Stimulated activated CD8-positive, alpha-beta memory T cell treated with anti-CD3 and anti-CD28 coated beads, Interleukin-4, amount 100 ng/mL, for 24 hours (primary cell): ENCODE measurements around the gene ANKRD13B.

Experiments used
- DNase-seq: peaks from one replicate; pipeline ENCODE4 v3.0.0-alpha.2; 2020; ENCODE audit warnings: low read depth

The ANKRD13B gene

DNA sequence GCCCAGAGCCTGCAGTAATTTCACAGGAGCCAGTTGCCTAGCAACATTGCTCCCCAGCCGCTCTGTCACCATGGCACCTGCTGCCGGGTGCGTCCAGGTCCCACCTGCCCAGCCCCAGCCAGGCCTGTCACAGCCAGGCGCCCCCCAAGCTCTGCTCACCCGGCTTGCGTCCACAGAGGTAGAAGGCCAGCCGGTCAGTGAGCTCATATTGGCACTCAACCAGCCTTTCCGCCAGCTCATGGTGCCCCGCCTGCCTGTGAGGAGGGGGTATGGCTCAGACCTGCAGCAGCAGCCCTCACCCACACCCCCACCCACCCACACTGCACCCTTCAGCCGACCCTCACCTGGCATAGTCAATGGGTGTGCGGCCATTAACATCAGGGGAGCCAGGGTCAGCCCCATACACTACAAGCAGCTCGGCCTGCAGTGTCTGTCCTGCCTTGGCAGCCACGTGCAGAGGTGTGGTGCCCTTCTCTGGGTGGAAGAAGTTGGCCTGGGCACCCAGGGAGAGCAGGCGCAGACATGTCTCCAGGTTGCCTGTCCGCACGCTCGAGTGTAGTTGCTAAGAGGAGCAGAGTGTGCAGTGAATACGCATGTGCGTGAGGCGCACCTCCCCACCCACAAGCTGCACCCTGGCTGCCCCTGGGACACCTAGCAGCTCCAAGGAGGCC lies 11.2 kb upstream of the ANKRD13B start:
- no peak for DNase-seq

DNA sequence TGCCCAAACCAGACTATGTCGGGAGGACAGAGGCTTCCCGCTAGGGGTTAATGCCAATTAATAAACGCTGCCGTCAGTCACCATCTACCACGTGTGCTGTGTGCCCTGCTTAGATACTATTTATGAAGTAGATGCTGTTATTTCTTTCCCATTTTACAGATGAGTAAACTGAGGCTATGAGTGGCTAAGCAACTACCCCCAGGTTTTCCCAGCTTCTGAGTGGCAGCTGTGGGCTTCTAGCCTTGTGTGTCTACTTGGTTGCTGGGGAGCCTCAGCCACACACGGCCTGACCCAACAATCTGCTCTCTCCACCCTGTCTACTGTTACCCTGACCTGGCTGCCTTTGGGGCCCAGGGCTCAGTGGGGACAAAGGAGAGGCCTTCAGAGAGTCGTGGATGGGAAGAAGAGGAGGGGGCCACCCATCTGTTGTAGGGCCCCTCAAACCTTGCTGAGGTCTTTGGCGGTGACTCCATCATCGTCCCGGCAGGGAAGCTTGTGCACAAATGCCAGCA lies 10.6 kb upstream of the ANKRD13B start:
- DNase-seq = no peak

DNA sequence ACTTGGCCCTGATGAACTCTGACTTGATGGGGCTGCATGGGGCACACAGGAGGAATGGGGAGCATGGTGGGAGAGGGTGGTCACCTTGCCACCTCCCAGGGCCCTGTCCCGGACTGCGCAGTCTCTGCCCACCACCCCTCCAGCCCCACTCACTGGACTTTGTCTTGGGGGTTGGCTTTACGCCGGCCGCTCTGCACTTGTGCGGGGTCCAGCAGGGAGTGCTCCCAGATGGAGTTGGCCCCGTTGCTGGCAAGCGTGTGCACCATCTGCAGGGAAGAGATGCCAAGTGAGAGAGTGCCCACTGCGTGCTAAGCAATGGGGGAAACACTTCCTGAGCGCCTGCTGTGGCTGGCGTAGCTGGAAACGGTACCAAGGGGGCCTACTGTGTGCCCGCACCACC lies 10.2 kb upstream of the ANKRD13B start:
- DNase-seq = no peak

DNA sequence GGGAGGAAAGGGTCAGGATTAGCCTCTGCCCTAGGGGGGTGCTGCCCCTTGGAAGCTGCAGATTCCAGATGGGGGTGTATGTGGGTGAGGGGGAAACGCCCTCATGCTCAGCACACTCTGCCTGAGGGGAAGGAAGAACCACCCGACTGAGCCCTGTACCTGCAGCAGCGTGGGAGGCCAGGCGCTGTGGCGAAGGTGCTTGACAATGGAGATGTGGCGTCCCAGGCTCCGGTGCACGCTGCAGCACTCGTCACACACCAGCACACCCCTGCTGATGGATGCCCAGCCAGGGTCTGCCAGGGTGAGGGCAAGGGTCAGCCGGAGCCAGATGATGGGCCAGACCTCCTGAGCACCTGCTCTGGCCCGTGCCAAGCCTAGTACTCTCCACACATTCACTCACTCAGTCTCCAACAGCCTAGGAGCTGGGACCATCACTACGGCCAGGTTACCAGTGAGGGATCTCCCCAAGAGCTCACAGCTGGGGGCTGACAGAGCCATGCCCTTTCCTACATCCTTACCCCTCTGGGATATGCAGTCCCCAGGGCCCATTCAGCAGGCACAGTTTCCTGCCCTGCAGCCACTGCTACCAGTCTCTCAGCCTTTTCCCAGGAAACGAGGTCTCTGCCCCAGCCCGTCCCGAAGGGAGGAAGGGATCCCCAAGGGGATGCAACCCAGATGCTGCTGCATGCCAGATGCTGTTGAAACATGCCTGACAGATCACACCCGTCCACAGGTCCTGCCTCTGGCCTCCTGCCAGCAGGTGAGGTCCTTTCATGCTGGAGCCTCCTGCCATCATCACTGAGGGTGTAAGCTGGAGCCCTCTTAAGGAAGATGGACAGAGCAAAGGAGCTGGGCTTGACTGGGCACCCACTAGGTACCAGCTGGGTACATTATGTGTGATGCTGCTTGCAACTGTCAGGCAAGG lies 9.3 kb upstream of the ANKRD13B start:
- DNase-seq = no peak

DNA sequence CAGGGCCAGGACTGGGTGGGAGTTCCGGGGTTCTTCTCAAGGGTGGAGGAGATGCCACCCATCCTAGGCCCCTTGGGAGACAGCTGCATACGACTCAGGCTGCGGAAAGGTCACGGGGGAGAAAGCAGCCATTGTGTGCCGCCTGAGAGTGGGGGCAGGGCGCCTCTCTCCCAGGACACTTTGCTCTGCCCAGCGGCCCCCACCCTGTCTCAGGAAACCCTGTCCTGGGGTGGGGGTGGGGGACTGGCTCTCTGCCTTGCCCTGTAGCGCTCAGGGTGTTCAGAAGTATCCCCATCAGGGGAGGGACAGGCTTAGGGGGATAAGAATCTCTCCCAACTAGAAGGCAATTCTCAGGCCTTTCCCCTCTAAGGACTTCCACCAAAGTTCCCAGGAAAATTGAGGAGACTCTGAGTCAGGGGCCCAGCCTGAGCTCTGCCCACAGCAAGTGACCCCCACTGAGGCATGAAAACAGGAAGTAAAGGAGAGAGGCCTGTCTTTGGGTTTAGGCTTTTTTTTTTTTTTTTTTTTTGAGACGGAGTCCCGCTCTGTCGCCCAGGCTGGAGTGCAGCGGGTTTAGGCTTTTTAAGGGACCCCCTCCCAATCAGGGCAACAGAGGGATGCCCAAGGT lies 8.4 kb upstream of the ANKRD13B start:
- DNase-seq = no peak

DNA sequence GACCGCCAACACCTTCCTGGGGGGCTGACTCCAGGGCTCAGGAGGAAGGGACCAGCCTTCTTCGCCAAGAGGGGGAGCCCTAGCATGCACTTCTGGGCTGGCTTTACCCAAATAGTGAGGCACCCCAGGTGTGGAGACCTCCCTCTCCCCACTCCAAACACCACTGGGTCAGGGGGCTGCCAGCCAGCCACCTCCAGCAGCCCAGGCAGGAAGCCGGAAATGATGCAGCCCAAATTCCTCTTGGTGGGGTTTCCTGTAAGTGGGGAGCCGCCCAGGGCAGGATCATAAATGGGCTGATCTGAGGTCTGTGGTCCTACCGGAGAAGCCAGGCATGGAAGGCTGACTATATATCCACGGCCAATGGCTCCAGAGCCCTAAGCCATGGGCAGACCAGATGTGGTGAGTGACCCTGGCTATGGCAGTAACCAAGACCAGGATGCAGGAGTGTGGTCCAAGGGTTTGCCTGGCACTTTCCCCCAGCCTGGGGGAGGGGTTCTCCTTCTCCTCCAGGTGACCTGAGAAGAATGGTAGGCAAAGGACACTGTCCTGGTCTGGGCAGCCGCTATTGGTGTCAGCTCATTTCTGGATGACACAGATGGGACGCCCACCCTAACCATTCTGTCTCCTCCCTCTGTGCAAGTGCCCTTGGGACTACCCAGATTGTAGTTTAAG lies 7.7 kb upstream of the ANKRD13B start:
- no peak for DNase-seq

DNA sequence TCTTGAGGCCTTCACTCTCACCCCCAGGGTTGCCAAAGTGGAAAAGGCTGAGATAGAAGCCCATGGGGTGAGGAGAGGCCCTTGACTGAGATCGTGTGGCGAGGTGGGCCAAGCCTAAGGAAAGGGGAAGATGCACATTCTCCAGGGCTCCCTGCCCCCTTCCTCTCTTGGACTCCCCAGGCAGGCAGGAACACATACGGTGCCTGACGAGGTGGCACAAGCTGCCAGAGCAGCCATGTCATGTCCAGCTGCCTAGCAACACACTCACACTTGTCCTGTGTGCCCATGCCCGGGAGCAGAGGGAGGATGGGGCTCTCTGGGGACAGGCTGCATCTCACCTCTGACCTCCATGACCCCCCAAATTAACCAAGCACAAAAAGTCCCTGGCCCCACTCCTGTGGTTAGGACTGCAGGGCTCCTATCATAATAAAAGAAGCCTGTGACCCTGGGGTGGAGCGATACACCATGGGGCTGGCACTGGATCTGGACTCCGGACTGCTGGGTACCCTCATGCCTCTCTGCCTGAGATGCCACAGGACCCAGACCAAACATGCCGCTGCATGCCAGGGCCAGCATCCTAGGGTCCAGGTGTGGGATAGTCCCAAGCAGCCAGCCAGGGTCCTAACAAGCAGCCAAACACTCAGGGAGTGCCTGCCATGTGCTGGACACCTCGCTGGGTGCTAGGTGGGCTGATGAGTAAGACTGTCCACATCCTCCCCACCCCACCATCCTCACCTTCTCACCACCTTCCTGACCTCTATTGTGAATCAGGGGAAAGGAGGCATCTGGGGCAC lies 6.1 kb upstream of the ANKRD13B start:
- DNase-seq = no peak

DNA sequence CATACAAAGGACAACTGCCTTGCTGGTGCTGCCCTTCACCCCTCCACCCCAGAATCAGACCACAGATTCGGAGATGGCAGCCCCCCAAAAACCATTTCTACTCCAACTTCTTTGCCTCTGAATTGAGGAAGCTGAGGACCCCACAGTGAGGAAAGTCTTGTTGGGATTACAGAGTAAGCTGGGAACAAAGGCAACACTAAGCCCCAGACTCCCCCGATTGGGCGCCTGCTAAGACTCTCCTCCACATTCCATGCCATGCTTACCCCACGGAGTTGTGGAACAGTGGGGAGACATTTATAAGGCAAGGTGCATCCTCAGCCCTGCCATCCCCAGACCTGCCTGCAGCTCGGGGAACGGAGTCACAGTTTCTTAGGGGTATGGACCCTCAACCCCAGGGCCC lies 5.3 kb upstream of the ANKRD13B start:
- DNase-seq = no peak

DNA sequence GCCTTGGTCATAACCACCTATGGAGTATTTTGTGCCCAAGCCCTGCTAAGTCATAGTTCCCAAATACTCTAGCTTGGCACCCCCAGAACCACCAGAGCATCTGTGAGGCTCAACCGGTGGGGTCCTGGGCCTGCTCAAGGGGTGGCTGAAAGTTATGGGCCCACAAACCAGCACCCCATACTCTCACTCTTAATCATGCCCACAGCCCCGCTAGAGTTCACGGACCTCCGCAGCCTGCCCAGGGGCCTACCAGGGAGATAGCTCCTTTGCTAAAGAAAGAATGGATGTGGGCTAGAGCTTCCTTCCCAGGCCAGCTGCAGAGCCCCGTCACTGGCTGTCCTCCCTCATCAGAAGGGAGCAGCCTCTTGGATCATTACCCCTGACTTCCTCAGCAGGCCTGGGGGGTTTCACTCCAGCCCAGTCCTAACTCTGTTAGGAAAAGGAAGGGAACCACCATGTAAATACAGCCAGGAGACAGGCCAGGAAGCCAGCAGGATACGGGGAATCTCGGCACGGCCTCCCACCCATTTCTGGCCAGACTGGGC lies 4.8 kb upstream of the ANKRD13B start:
- DNase-seq = no peak

DNA sequence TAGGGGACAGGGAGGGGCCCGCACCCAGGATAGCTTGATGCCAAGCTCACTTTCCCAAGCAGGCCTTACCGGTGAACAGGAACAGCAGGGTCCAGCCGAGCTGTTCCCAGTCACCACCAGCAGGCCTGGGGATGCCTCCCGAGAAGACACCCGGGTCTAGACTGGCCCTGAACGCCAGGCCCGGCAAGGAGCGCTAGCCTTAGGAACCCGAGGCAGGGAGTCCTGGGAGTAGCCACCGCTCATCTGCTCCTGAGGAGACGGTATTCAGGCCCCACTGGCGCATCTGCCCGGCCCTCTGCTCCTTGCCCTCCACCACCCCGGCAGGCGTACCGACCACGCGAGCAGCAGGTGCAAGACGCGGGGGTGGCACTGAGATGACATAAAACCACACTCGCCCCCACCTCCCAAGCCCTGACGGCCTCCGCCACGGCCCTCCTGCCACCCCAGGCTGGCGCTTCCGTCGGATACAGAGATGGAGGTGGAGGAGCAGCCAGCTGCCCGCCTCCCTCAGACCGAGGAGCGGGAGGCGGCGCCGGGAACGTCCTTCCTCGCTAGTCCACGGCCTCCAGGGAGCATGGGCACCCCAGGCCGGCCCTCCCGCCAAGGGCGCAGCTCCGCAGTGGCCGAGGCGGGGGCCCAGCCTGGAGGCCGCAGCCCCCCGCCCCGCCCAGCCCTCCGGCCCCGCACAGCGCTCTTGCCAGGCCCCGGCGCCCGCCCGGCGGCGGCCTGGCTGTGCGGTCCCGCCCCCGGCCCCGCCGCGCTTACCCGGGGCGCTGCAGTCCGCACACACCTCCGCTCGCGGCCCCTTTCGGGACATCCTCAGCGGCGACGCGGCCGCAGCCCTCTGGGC lies 4.1 kb upstream of the ANKRD13B start:
- no peak for DNase-seq

DNA sequence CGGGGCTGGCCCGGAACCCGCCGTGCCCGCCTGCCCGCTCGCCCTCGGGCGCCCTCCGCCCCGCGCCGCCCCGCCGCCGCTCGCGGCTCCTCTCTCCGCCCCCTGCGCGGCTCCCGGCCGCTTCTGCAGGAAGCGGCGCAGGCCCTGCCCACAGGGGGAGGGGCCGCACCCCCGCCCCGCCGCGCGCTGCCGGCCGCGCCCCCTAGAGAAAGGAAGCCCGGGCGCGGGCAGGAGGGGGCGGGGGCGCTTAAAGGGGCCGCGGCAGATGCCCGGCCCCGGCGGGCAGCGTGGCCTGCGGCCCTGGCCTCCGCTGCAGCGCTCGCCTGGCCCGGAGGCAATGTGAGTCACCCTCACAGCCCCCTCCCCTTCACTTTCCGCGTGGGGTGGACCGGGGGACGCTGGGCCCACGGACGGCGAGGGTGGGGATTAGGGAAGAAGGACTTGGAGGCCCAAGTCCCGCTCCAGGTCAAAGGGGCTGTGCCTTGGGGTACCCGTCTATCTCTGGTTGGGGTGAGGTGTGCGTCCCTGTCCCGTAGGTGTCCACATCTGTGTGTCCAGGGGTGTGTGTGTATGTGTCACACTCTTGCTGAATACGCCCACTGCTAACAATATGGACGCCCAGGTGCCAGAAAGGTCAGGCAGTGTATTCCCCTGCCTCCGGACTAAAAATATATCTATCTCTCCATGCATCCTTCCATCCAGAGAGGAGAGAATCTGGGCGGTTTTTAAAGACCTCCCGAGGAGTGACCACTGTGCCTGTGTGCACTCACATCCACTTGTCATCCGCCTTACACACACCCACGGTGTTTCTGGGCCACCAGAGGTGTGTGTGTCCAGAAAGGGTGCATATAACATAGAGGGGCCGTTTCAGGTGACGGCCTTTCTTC lies 3.2 kb upstream of the ANKRD13B start, which contains the start of gene GIT1:
GIT1 (minus strand) TSS at position 125 of the 887 bp plus-strand sequence. CDS start 270 bp downstream, outside the sequence.
- DNase-seq = peak; percentile 81

DNA sequence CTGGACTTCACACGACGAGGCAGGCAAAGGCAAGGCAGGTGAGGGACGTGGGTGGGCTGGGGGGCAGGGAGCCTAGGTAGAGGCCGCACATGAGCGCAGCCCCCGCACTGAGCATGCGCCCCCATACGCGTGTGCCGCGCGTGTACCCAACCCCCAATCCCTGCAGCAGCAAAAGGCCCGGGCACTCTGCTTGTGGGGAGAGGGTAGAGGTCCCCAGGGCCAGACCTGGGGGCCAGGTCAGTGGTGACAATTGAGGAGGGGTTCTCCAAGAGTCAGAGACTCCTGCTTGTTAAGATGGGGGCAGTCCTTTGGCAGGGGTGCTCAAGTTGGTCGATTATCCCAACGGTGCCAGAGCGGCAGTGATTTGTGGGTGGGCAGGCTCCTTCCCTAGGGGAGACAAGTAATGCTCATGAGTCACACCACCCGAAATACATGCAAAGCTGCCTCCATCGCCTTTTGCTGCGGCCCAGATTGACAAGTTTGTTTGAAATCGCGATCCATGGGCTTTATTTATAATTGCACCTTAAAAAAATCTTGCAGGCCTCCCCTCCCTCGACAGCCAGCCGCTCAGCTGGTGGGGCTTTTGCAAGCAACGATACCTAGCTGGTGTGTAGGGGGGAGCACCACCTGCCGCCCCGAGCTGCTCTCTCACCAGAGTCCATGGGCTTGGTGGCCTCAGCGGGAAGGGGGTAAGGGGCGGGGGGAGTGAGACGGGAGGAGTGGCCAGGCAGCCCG lies 2.4 kb upstream of the ANKRD13B start:
- DNase-seq = no peak

DNA sequence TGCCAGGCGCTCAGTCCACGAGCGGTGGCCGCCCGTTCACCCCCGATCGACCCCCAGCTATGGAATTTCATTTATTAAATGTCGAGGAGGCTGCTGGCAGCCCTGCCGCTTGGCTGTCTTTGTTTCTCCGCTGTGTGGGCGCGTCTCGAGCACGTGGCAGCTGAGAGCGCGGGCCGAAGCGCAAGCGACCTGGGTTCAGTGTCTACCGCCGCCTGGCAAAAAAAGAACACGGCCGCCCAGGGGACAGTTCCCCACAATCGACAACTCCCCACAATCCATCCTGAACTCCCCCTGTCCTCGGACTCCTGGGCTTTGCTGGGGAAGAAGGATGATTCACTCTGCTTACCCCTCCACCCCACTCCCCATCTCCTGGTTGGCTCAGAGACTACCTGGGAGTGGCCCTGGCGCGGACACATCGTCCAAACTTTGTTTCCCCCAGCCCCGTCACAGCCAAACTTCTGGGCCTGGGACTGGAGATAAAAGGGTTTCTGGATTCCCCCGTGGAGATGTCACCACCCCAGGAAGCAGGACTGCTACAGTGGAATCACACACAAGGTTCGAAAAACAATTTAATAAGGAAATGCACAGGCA lies 1.7 kb upstream of the ANKRD13B start:
- DNase-seq = no peak

DNA sequence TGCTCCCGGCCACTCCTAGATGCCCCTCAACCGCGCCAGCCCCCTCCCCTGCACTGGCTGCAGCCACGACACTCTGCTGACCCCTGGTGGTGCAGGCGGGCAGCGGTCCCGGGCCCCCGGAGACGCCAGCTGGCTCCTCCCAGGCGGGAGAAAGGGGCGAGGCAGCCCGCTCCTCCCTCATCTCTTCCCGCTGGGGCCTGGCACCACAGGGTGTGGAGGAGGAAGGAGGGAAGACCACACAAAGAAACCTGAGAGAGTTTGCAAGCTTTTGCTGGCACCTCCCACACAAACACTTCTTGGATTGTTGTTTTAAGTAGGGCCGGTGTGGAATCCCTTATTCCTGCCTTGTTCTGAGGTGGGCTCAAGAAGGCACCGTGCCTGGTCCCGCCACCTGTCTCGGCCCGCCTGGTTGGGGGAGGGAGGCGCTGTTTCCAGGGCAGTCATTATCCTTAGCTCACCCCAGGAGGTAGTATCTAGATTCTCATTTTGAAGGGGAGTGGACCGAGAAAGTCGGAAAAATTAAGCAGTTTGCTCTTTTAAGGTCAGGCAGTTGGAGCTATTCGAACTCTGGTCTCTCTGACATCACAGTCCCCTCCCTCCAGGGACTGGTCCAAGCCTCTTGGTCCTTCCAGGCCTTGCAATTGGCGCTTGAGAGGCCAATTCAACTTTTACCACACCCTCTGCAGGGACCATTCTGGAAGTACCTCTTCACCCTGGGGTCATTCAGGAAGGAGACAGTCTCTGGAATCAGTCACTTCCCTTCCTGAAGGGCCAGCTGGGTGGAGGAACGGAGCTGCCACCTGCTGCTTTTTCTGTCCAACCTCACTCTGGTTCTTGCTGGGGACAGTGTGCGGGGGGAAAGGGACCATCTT lies 959 bp upstream of the ANKRD13B start:
- peak; percentile 76 for DNase-seq

DNA sequence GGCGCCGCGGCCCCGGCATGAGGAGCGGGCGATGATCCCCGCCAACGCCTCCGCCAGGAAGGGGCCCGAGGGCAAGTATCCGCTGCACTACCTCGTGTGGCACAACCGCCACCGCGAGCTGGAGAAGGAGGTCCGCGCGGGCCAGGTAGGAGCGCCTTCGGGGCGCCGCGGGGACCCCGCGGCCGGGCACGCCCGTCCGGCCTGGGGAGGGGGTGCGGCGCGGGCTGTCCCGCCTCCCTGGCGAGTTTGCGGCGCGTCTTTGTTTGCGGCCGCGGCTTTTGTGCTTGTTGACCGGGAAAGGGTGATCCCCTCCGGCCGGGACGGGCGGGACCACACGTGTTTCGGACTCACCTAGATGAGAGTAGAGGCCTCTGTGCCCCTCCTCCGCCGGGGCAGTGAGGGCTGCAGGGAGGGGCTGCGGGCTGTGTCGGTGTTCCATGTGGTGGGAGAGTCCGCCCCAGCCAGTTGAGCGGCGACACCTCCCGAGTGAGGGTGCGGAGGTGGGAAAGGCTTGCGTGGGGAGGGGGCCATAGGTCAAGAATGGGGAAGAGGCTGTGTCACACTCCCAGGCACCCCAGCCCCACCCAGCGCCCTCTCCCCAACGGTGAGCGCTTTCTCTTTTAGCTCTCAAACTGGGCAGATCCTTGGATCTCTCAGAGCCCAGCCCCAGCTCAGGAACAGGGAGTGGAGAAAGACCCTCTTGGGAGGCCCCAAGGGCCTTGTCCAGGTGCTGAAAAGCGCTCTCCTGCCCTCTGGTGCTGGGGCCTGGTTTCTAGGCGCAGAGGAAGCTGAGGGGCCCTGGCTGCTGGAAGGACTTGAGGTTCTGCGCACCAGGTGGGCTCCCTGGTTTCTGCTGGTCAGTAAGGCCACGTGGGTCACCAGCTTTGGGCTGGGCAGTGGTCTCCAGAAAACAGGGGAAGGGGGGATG lies 923 bp downstream of the ANKRD13B start:
- DNase-seq = no peak
